GM15510 (cell line): ENCODE measurements around the gene NEFH.
"Not testable (repeated sequence)": the region's sequence is repeated elsewhere in the genome, so short reads cannot be mapped to it uniquely, and the experiment has no call there.

Experiments used
- POLR2A ChIP-seq: IDR thresholded peaks from 3 replicates; pipeline ENCODE4 v1.6.1; 2011; ENCODE audit warnings: borderline replicate concordance; ENCODE audit not compliant: insufficient read length; ENCODE audit errors: extremely low read depth

Gene NEFH

GRCh38 chr22:29479417-29480261, at the start of gene NEFH:
NEFH (plus strand) TSS chr22:29480218; CDS start chr22:29480263, 45 bp downstream.
- no peak for TF ChIP-seq POLR2A

- no peak for TF ChIP-seq POLR2A
Observed at GRCh38 chr22:29431986-29432385, 48.0 kb upstream of the NEFH start.

GRCh38 chr22:29433856-29434255, 46.2 kb upstream of the NEFH start:
- no peak for TF ChIP-seq POLR2A

- no peak for TF ChIP-seq POLR2A
Observed at GRCh38 chr22:29434288-29434687, 45.7 kb upstream of the NEFH start.

- no peak for TF ChIP-seq POLR2A
Observed at GRCh38 chr22:29435236-29436136, 44.5 kb upstream of the NEFH start.

- not testable (repeated sequence) for TF ChIP-seq POLR2A
Observed at GRCh38 chr22:29438283-29438682, 41.7 kb upstream of the NEFH start, which contains the start of gene RFPL1. RFPL1 (plus strand) TSS chr22:29438583.

- no peak for TF ChIP-seq POLR2A
Observed at GRCh38 chr22:29442976-29443375, 37.0 kb upstream of the NEFH start.

GRCh38 chr22:29443452-29443851, 36.6 kb upstream of the NEFH start:
- no peak for TF ChIP-seq POLR2A

- no peak for TF ChIP-seq POLR2A
Observed at GRCh38 chr22:29443861-29444792, 35.9 kb upstream of the NEFH start.

- TF ChIP-seq POLR2A = no peak
Observed at GRCh38 chr22:29445508-29445907, 34.5 kb upstream of the NEFH start.

- no peak for TF ChIP-seq POLR2A
Observed at GRCh38 chr22:29447906-29448305, 32.1 kb upstream of the NEFH start.

- no peak for TF ChIP-seq POLR2A
Observed at GRCh38 chr22:29449296-29449875, 30.6 kb upstream of the NEFH start.

GRCh38 chr22:29450222-29450621, 29.8 kb upstream of the NEFH start:
- no peak for TF ChIP-seq POLR2A

- no peak for TF ChIP-seq POLR2A
Observed at GRCh38 chr22:29451863-29452262, 28.2 kb upstream of the NEFH start.

GRCh38 chr22:29454276-29454675, 25.7 kb upstream of the NEFH start:
- TF ChIP-seq POLR2A = no peak

- TF ChIP-seq POLR2A = no peak
Observed at GRCh38 chr22:29456211-29456671, 23.8 kb upstream of the NEFH start.
